ENCODE results near the gene IGSF9B. TPM values are rescaled to one million over a fixed set of nuclear protein-coding genes. Genes with fewer than 3 reads are reported as not detected.

The IGSF9B gene
- total and polyA plus RNA-seq, 9 of the 15 experiments (the other 6 are each of a cell fraction or from before 2014, with no cell fraction given) = 0.09 TPM; not detected in 8

GRCh38 chr11:133898031-133898769, 58.6 kb downstream of the IGSF9B start:
- no TSS peak for BruUV-seq (replicated peaks)
- FAIRE-seq (no peak), ATAC-seq (peak; percentile 57), DNase-seq (ENCODE audit: extremely low read depth in 1 of 4, low spot score in 3 of 4) (no peak)
- Histone ChIP-seq H3K4me1 (replicated peaks in 1 of 2; ENCODE audit: control insufficient read depth in 2 of 2, insufficient read depth in 2 of 2, low read length in 2 of 2) (no peaks in the 10 kb centered on the region), H3K79me2 (ENCODE audit: control insufficient read depth, insufficient read depth, low read length) (no peaks in the 10 kb centered on the region), H3K4me2 (ENCODE audit: insufficient read depth, low read length) (no peak overlapping the region), H2AFZ (ENCODE audit: low read depth, low read length) (no peak overlapping the region), H3K36me3 (ENCODE audit: control insufficient read depth, insufficient read depth, low read length) (no peaks in the 10 kb centered on the region), H3K27ac (ENCODE audit: extremely low read depth, low read depth, low read length) (no peak overlapping the region), H3K27me3 (ENCODE audit: control insufficient read depth in 2 of 2, insufficient read depth in 2 of 2, low read length in 2 of 2) (peaks cover 0 to 7% of the 10 kb centered on the region in 2 experiments; a peak in 2 of 5 replicates), H4K20me1 (replicated peaks; ENCODE audit: control insufficient read depth, insufficient read depth, low read length) (no peaks in the 10 kb centered on the region), H3K9me3 (replicated peaks; ENCODE audit: control insufficient read depth, insufficient read depth, low read depth, low read length) (no peaks in the 10 kb centered on the region), H3K9ac (ENCODE audit: insufficient read depth in 1 of 2, low read depth in 2 of 2, low read length in 2 of 2) (no peak overlapping the region), H3K4me3 (no peak overlapping the region), H3K9me1 (ENCODE audit: control insufficient read depth, insufficient read depth, low read length) (no peaks in the 10 kb centered on the region)
- WGBS (ENCODE audit: insufficient coverage, low coverage, missing lambda C conversion rate) = 1% methylated on average over 13 of the region's 17 CpGs
- in situ Hi-C loops (cut with MboI) (no loop called here), intact Hi-C loops (cut with micrococcal nuclease) (no loop called here)
- ChIA-PET CTCF (ENCODE audit: low intra/inter-chr PET ratio) (no interaction called here), POLR2A (no interaction called here)
- TF ChIP-seq ZNF175 (CRISPR knock-in tag; IDR thresholded peaks at IDR 0.05; ENCODE audit: low read depth) (no peak), MED1 (CRISPR knock-in tag; IDR thresholded peaks at IDR 0.05; ENCODE audit: borderline replicate concordance) (no peak), ZNF398 (CRISPR knock-in tag; IDR thresholded peaks at IDR 0.05) (no peak), STAG1 (CRISPR knock-in tag; IDR thresholded peaks at IDR 0.05; ENCODE audit: borderline replicate concordance) (no peak), CTCF (IDR thresholded peaks at IDR 0.05 in 2 of 3, conservative IDR thresholded peaks at IDR 0.05 in 1 of 3; ENCODE audit: insufficient read depth in 2 of 3, low read depth in 1 of 3, low read length in 3 of 3) (peak in 2 of 3 experiments; percentile 16 to 17; a peak in 1 of 6 replicates), TCF7L2 (IDR thresholded peaks at IDR 0.05; ENCODE audit: low read depth, low read length) (no peak), CHD2 (IDR thresholded peaks at IDR 0.05; ENCODE audit: low read depth, low read length) (no peak), ZNF655 (CRISPR knock-in tag; IDR thresholded peaks at IDR 0.05) (no peak)
